Fibroblast of the aortic adventitia (primary cell): ENCODE results near the gene ERC2. TPM values are rescaled to one million over a fixed set of nuclear protein-coding genes. Genes with fewer than 3 reads are reported as not detected.
A peak's percentile ranks its signal among the peaks of the same experiment; 100 is the strongest.

Experiments used
- DNase-seq: peaks from one replicate; pipeline ENCODE4 v3.0.0-alpha.2; 2010; ENCODE audit warnings: low read depth
- H3K4me3 ChIP-seq: 2 replicates; pipeline ENCODE4 v1.5.1; 2011; ENCODE audit warnings: low read depth, mild to moderate bottlenecking, control low read depth, low read length, moderate library complexity
- CTCF ChIP-seq: IDR thresholded peaks from 2 replicates; pipeline ENCODE4 v1.5.1; 2011; ENCODE audit warnings: mild to moderate bottlenecking, low read length, control low read depth, inconsistent platforms; ENCODE audit not compliant: insufficient read depth
- total RNA-seq: library from RNA; depleted of rRNA; stranded (reverse); fragments of >200 nt; gene quantifications from 2 replicates; pipeline ENCODE4 v1.2.3, GENCODE V29; 2012; ENCODE audit warnings: low replicate concordance

The ERC2 gene
- total RNA-seq, 1 donor = 0.09 TPM

- no peak overlapping the region for H3K4me3 ChIP-seq
- DNase-seq = no peak
- TF ChIP-seq CTCF = no peak
Observed at GRCh38 chr3:56202997-56203396, 265.3 kb downstream of the ERC2 start.

- TF ChIP-seq CTCF = no peak
- DNase-seq = no peak
- H3K4me3 ChIP-seq = no peak overlapping the region
Observed at GRCh38 chr3:56201407-56201806, 266.9 kb downstream of the ERC2 start.

GRCh38 chr3:56200251-56200650 lies 268.0 kb downstream of the ERC2 start:
- DNase-seq = no peak
- no peak overlapping the region for H3K4me3 ChIP-seq
- TF ChIP-seq CTCF = no peak

GRCh38 chr3:56197991-56198390 lies 270.3 kb downstream of the ERC2 start:
- TF ChIP-seq CTCF = no peak

GRCh38 chr3:56197259-56197965 lies 270.9 kb downstream of the ERC2 start:
- TF ChIP-seq CTCF = no peak
- H3K4me3 ChIP-seq = no peak overlapping the region
- peak; percentile 55 for DNase-seq

More at GRCh38 chr3:56197991-56198390, 270.3 kb downstream of the ERC2 start:
- no peak overlapping the region for H3K4me3 ChIP-seq
- DNase-seq = no peak

GRCh38 chr3:56196700-56197099 lies 271.6 kb downstream of the ERC2 start:
- no peak for TF ChIP-seq CTCF
- DNase-seq = no peak
- H3K4me3 ChIP-seq = no peak overlapping the region

- H3K4me3 ChIP-seq = no peak overlapping the region
- TF ChIP-seq CTCF = no peak
- DNase-seq = no peak
Observed at GRCh38 chr3:56193519-56193918, 274.7 kb downstream of the ERC2 start.
